HEK293T (cell line): ENCODE data around the gene HEXIM1.

Experiments
- FOXA1 ChIP-seq: fragments of 450-650 bp; IDR thresholded peaks from 2 replicates; pipeline ENCODE4 v1.6.1; 2016; ENCODE audit warnings: mild to moderate bottlenecking
- TF ChIP-seq, protein P1 (sequence below): fragments of 450-650 bp; IDR thresholded peaks from 2 replicates; pipeline ENCODE4 v1.6.1; 2016

DNA sequence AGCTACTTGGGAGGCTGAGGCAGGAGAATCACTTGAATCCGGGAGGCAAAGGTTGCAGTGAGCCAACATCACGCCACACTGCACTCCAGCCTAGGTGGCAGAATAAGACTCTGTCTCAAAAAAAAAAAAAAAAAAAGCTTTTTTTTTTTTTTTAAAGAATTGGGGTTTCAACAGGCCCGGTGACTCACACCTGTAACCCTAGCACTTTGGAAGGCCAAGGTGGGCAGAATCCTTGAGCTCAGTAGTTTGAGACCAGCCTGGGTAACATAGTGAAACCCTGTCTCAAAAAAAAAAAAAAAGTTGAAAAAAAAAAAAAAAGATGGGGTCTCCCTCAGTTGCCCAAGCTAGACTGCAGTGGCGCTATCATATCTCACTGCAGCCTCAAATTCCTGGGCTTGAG is 6.8 kb downstream of the HEXIM1 start:
- TF ChIP-seq, protein P1, sequence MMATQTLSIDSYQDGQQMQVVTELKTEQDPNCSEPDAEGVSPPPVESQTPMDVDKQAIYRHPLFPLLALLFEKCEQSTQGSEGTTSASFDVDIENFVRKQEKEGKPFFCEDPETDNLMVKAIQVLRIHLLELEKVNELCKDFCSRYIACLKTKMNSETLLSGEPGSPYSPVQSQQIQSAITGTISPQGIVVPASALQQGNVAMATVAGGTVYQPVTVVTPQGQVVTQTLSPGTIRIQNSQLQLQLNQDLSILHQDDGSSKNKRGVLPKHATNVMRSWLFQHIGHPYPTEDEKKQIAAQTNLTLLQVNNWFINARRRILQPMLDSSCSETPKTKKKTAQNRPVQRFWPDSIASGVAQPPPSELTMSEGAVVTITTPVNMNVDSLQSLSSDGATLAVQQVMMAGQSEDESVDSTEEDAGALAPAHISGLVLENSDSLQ, result no peak
- no peak for TF ChIP-seq FOXA1
